Measurements from ENCODE around the gene FCGR1A.
"Not testable (repeated sequence)": the region's sequence is repeated elsewhere in the genome, so short reads cannot be mapped to it uniquely, and the experiment has no call there.

The FCGR1A gene

DNA sequence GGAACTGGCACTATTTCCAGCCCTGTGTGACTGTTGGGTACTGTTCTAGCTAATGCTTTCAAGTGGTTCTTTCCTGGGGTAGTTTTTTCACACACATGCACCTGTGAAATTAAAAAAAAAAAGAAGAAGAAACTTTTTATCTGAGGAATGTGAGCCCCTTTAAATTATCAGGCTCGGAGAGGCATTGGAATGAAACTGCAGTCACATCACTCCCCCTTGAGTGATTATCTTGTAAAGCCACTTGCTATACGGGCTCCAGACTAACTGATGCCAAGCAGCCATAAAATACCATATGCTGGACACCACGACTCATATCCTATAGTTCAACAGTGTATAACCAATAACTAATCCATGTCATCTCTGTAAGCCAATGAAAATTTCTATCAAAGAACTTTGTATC lies 5.4 kb upstream of the FCGR1A start:
- DNase-seq (ENCODE audit: low read depth) = not testable (repeated sequence)

DNA sequence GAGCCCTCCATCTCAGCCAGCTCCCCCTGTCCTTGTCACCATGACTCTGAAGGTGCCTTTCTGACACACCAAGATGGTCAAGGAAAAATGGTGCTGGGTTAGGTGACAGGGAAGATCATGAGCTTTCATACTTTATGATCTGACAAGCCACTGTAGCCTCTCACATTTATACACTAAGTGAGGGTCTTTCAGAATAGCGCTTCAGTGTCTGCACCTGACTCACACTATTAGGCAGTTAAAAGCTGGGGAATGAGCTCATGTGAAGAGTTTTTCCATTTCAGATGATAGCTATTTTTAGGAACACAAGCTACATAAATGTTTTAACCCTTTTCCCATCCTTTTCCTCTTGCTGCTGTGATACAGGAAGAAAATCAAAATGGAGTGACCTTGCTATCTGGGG lies 4.2 kb upstream of the FCGR1A start:
- not testable (repeated sequence) for DNase-seq (ENCODE audit: low read depth)

DNA sequence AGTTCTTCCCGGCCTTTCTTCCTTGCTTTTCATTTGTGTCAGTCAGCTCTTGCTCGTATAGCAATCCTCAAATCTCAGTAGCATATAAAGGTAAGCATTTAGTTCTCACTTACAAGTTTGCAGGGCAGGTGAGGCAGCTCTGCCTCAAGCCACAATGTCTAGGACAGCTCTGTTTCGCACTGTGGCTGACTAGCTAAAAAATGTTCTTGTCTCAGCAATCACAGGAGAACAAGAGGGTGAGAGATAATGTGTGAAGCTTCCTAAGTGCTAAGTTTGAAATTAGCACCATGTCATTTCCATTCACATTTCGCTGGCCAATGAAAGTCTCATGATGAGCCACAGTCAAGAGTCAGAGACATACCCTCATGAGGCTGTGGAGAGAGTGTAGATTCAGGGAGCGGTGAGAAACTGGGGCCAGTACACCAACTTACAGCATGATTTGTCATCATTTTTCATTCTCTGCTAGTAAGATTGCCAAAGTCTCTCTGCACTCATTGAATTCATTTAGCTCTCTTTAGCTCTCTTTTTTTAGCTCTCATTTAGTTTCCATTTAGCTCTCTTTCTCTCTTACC lies 995 bp upstream of the FCGR1A start:
- not testable (repeated sequence) for DNase-seq (ENCODE audit: low read depth)

DNA sequence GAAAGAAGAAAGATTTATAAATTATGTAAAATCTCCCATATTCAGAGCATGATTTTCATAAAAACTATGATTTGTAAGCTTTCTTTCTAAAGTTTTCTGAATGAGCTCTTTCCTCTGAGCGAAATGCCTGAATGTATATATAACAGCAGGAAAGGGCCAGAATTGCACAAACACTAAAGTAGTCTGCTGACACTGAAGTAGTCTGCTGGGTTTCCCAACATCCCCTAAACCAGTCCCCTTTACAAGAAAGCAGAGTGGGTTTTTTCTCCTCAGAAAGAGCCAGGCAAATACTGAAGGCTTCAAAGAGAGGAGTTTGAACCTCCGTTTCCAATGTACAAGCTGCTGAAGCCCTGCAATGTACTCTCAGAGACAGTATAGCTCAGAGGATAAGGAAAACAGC lies 795 bp downstream of the FCGR1A start:
- not testable (repeated sequence) for DNase-seq (ENCODE audit: low read depth)

DNA sequence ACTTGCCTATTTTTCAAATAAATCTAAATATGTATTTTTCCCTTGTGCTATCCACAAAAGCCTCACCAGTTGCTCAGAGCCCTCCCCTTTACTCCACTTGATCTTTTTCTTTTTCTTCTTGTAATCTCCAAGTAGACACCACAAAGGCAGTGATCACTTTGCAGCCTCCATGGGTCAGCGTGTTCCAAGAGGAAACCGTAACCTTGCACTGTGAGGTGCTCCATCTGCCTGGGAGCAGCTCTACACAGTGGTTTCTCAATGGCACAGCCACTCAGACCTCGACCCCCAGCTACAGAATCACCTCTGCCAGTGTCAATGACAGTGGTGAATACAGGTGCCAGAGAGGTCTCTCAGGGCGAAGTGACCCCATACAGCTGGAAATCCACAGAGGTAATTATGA lies 1.4 kb downstream of the FCGR1A start:
- DNase-seq (ENCODE audit: low read depth) = not testable (repeated sequence)

DNA sequence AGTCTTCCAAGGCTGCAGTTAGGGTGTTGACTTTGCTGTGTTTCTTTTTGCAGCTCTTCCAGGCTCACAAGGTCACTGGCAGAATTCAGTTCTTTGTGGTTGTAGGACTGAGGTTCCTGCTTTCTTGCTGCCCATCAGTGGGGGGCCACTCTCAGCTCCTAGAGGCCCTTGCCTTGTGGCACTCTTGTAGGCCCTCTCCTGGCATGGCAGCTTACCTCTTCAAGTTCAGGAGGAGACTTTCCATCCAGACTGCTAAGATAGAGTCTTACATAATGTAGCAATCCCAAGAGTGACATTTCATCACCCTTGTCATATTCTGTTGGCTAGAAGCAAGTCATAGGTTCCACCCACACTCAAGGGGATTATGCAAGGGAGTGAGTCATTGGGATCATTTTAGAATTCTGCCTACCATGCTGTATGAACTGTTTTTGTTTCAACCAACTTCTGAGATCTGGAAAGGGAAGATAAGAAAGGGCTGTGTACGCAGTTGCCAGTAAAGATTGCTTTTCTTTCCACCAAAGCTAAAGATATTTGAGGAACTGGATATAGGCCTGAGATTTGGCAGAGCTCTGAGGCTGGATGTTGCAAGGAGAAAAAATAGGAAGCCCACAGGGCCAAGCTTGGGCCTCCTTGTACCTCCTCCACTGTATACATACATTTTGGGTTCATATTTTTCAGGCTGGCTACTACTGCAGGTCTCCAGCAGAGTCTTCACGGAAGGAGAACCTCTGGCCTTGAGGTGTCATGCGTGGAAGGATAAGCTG lies 5.4 kb downstream of the FCGR1A start:
- not testable (repeated sequence) for DNase-seq (ENCODE audit: low read depth)

DNA sequence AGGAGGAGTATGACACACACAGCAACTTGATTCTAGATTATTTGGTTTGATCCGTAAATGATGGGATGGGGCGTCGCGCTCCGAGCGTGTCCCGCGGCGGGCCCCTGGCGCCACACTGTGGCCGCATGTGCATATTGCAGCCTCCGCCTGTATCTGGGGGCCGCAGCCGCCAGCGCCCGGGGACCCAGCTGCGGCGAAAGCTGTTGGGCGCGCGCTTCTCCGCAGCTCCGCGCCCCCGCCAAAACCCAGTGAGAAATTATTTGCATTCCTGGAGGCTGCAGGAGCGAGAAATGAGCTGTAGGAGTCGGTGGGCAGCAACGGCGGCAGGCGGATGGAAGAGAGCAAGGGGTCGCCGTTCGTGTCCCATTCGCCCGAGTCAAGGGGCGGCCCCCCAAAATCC lies 10.0 kb downstream of the FCGR1A start:
- not testable (repeated sequence) for DNase-seq (ENCODE audit: low read depth)

DNA sequence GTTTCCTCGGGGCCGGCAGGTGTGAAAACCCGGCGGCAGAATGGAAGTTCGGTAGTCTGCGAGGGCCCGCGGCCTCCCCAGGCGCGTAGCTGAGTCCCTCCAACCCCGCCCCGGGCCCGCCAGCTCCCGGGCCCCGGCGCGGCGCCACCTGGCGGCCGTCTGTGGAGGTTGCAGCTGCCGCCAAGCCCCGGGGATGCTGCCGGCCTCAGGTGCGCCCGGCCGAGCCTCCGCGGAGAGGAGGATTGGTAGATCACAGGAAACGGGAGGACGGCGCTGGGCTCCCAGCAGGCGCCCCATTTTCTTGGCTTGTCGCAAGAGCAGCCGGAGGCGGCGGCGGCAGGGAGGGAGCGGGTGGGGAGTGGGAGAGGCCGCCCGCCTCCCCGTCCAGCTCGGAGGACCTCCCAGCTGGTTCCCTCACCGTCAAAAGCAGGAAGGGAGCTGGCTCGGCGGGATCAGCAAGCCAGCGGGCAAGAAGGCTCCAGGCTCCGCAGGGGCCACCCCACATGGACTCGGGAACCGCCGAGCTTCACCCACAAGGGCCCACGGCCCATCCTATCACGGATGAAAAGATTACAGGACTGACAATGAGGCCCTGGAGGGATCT lies 10.5 kb downstream of the FCGR1A start:
- DNase-seq (ENCODE audit: low read depth) = not testable (repeated sequence)

DNA sequence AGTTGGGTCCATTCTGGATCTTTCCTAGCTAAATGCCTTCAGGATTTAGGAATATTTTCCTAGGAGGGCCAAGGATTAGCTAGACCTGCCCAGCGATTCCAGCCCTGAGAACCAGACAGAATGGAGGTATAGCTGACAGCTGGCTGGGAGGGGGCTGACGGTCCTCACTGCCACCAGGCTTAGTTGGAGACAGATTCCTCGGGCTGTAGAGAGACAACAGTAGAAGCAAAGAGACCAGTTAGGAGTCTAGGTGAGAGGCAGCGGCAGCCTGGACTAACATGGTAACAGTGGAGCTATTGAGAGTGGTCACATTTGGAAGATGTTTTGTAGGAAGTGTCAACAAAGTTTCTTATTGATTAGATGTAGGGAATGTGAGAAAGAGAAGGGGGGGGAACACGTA lies 11.4 kb downstream of the FCGR1A start:
- DNase-seq (ENCODE audit: low read depth) = not testable (repeated sequence)

DNA sequence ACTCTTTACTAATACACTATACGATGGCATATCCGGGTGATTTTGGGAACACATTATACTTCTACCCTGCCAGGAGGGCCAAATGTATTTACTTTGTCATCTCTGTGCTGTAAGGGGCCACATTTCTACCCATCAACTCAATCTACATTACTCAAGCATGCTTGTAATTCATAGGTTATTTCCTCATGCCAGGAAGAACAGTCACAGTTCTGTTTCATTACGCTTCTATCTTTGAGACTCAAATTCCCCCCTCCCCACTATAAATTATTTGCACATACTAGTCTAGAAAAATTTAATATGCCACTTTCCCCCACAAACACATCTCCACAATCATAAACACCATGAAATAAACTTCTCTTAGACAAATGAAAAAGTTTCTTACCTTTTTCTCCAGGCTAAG lies 19.1 kb downstream of the FCGR1A start:
- not testable (repeated sequence) for DNase-seq (ENCODE audit: low read depth)

DNA sequence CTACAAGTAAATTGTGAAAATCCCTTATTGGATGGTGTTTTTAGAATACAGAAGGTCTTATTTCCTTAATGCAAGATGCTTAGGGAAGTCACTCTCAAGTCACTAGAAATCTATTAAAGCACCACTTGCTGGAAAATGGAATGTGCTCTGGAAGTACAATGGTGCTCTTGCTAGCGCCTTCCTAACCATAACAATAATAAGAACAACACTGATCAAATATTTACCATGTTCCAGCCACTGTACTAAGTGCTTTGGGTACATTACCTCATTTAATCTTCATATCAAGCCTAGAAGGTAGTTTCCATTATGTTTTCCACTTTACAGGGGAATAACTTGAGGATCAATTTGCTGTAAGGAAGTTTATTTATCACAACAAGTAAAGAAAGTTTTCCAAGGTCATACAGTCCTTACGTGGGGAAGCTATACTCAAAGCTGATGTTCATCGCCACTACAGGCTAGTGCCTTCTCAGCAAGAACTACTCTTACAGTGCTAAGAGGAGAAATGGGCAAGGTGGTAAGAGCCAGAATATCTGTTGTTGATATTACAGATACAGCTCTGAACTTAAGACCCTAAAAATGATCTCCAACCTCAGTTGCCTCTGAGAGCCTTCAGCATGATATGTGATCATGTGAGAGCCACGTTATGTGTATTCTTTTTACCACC lies 22.1 kb downstream of the FCGR1A start:
- not testable (repeated sequence) for DNase-seq (ENCODE audit: low read depth)

DNA sequence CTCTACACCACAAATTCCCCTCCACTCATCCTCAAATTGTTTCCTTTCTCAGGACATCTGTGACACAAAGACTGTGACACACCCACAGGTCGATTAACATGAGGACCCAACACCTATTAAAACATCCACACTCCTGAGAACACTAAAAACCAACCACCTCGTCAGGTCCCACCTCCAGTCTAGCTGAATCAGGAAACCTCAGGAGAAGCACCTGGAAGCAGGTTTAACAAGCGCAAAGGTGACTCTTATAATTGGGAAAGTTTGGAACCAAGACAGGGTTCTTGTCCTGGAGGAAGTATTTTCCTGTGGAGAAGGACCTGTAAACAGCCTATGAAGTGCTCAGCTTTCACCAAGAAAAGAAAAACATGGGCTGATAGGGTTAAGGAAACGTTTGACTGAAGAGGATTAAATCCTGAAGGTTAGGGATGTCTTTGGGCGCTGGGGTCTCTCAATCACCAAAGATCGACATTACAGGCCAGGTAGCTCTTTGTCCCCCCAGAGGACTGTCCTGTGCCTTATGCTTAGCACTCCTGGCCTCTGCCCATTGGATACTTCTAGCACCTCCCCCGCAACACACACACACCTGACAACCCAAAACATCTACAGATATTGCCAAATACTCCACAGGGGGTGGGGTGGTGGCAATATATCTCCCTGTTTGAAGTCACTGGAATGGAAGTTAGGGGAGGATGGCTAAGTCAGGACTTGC lies 28.4 kb downstream of the FCGR1A start:
- DNase-seq (ENCODE audit: low read depth) = not testable (repeated sequence)

DNA sequence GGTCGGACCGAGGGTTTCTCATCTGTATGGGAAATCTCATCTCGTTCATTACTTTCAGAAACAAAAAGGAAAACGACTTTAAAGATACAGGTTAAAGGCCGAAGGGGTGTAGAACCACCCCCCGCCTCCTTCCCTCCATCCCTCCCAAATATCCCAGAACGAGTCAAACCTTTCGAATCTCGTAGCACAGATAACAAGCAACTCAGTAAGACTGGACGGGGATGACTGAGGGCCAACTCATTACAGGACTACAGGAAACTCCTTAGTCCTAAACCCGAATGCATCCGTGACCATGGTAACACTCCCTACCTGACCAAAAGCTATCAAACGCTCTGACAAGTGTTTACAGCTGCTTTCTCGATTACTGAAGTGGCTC lies 29.0 kb downstream of the FCGR1A start:
- not testable (repeated sequence) for DNase-seq (ENCODE audit: low read depth)

DNA sequence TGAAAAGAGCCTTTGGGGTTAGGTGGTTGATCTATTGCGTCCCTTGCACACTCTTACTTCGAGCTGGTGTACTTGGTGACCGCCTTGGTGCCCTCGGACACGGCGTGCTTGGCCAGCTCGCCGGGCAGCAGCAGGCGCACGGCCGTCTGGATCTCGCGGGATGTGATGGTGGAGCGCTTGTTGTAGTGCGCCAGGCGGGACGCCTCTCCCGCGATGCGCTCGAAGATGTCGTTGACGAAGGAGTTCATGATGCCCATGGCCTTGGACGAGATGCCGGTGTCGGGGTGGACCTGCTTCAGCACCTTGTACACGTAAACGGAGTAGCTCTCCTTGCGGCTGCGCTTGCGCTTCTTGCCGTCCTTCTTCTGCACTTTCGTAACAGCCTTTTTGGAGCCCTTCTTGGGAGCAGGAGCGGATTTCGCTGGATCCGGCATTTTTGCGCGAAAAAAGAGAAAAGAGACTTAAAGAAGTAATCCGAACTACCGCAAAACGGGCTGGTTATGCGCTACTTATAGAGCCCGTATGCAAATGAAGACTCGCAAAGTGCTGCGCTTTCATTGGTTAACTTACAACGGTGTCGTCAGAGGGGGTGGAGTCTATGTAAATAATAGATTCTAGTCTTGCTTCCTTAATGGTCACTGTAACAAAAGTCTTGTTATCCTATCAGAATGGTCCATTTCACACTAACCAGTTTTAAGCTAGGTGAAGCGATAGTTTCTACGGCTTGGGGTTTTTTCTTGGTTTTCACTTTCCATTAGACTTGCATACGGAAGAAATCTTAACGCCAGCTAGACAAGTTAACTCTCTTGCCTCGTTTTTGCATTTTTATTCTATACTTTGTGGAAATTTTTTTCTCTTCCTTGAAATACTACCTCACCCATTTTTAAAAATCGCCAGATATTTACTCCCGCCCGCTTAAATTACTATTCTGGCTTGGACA lies 29.7 kb downstream of the FCGR1A start:
- DNase-seq (ENCODE audit: low read depth) = peak; percentile 73

DNA sequence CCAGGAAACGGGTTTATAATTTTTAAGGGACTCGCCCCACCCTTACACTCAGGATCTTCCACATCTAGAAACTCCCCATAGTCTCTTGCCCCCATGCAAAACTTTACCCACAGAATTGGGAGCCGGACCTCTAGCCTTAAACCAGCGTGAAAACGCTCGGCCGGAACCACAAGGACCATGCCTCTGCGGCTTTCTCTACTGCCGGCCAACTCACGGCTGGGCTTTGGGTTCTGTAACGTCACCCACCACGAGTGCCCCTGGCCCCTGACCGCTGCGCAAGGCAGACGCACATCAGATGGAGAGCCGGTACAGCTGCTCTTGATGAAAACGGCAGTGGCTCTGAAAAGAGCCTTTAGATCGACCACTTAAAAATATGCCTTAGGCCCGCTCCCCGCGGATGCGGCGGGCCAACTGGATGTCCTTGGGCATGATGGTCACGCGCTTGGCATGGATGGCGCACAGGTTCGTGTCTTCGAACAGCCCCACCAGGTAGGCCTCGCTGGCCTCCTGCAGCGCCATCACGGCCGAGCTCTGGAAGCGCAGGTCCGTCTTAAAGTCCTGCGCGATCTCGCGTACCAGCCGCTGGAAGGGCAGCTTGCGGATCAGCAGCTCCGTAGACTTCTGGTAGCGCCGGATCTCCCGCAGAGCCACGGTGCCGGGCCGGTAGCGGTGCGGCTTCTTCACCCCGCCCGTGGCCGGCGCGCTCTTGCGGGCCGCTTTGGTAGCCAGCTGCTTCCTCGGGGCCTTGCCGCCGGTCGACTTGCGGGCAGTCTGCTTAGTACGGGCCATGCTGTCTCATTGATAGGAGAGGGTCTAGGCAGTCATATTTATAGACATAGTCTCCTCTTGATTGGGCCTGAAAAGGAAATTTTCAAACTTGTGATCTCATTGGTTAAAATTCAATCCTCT lies 30.7 kb downstream of the FCGR1A start:
- peak; percentile 34 for DNase-seq (ENCODE audit: low read depth)

DNA sequence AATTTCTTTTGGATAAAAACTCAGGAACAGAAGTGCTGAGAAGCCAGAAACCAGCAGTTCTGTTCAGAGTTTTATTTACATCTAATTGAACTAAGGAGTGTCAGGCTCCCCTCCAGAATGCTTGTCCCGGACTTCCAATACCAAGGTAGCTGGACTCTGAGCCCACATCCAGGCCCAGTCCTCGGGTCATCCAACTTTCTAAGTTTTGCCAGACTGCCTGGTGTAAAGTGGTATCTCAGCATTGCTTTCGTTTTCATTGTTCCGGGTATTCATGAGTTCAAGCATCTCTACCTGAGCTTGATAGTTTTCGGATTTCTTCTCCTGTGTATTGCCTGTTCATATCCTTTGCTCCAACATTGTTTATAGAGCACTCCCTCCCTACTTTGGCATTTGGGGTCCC lies 37.9 kb downstream of the FCGR1A start:
- not testable (repeated sequence) for DNase-seq (ENCODE audit: low read depth)

DNA sequence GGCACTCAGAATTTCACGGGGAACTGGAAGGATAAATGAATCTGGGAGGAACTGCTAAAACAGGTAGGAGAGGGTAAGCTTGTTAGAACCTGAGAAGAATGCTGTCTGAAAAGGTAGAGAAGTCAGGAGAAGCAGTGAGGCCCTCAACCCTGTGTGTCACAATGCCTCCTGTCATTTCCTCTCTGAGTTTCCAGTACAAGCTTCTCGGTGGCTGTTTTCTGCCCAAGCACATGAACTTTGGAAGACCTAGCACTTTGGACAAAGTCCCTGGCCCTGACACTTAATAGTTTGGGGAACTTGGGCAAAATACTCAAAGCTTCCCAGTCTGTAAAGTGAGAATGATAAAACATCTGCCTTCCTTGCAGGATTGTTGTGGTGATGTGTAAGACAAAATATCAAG lies 44.1 kb downstream of the FCGR1A start:
- DNase-seq (ENCODE audit: low read depth) = not testable (repeated sequence)

DNA sequence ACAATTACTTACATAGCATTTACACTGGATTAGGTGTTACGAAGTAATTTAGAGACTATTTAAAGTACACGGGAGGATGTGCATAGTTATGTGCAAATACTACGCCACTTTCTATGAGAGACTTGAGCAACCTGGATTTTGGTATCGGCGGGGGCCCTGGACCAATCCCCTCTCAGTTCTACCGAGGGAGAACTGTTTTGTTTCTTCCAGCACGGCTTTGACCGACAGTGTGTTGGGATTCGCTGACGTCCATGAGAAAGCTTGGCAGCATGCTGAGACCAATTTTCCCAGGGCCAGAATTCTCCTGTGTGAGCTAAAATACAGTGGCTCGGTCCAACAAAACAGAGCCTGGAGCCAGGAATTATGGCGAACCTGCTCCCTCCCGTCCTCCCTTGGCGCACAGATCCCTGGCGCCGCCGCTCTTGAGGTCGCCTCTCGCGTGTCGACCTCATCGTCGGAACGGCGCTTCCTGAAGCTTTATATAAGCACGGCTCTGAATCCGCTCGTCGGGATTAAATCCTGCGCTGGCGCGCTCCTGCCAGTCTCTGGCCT lies 49.3 kb downstream of the FCGR1A start:
- DNase-seq (ENCODE audit: low read depth) = not testable (repeated sequence)

DNA sequence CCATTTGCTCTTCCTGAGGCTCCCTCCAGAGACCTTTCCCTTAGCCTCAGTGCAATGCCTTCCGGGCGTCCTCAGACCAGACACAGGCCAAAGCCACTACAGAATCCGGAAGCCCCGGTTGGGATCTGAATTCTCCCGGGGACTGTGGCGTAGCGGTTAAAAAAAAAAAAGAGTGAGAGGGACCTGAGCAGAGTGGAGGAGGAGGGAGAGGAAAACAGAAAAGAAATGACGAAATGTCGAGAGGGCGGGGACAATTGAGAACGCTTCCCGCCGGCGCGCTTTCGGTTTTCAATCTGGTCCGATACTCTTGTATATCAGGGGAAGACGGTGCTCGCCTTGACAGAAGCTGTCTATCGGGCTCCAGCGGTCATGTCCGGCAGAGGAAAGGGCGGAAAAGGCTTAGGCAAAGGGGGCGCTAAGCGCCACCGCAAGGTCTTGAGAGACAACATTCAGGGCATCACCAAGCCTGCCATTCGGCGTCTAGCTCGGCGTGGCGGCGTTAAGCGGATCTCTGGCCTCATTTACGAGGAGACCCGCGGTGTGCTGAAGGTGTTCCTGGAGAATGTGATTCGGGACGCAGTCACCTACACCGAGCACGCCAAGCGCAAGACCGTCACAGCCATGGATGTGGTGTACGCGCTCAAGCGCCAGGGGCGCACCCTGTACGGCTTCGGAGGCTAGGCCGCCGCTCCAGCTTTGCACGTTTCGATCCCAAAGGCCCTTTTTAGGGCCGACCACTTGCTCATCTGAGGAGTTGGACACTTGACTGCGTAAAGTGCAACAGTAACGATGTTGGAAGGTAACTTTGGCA lies 50.0 kb downstream of the FCGR1A start:
- not testable (repeated sequence) for DNase-seq (ENCODE audit: low read depth)

All from non-pigmented ciliary epithelial cell (primary cell).